GM12878 (cell line): ENCODE results near the gene CBX2. TPM values are rescaled to one million over a fixed set of nuclear protein-coding genes. Genes with fewer than 3 reads are reported as not detected.

Experiments
- ATAC-seq: fragments of 200-7000 bp; cut with Tn5 transposase; 3 replicates; pipeline ENCODE4 v1.9.1; 2020; ENCODE audit warnings: mild to moderate bottlenecking, moderate library complexity
- BruUV-seq: library from RNA; stranded (reverse); fragments of 400-500 nt; replicated peaks from 2 replicates; lab custom pipeline; 2021; lab: Mats Ljungman, UMichigan
- CTCF ChIA-PET: fragments of 300-600 bp; sonication (Branson Sonifier 250); formaldehyde crosslinking; extraction: SDS; loops from one replicate; lab custom pipeline; 2021; ENCODE audit warnings: inconsistent platforms; lab: Yijun Ruan, JAX
- POLR2A ChIA-PET: fragments of 350-600 bp; formaldehyde crosslinking; extraction: SDS; loops from one replicate; lab custom pipeline; 2021; ENCODE audit warnings: inconsistent platforms; lab: Charles Lee
- RAD21 ChIA-PET: fragments of 300-600 bp; sonication (Branson Sonifier 250); formaldehyde crosslinking; loops from one replicate; lab custom pipeline; 2023; ENCODE audit warnings: antibody characterized with exemption; ENCODE audit not compliant: unreplicated experiment; lab: Charles Lee
- SMC1A ChIA-PET: fragments of 300-600 bp; sonication (Branson Sonifier 250); formaldehyde crosslinking; loops from one replicate; lab custom pipeline; 2023; ENCODE audit not compliant: unreplicated experiment, uncharacterized antibody; lab: Charles Lee
- DNase-seq: peaks from one replicate; pipeline ENCODE4 v3.0.0-alpha.2; 2011; ENCODE audit warnings: low read depth, low spot score
- FAIRE-seq: peaks from 3 replicates; lab custom pipeline; 2011; peaks lifted over from hg19 to GRCh38; lab: Jason Lieb, UNC
- H2AFZ ChIP-seq: 2 replicates; pipeline ENCODE4 v1.6.0; 2011; ENCODE audit warnings: low read depth, low read length, control low read depth; ENCODE audit not compliant: control insufficient read depth
- H3K27ac ChIP-seq: 2 replicates; pipeline ENCODE4 v1.5.1; 2011; ENCODE audit warnings: control low read depth; ENCODE audit not compliant: control insufficient read depth, insufficient read depth
- H3K27me3 ChIP-seq, 2 experiments: replicated peaks in 1 of 2; 2 replicates each; pipeline versions ENCODE4 v1.6.0 to v1.6.1; 2011; ENCODE audit warnings: low read length in 1 of 2; ENCODE audit not compliant: control insufficient read depth in 2 of 2, insufficient read depth in 2 of 2
- H3K36me3 ChIP-seq, 2 experiments: 2 replicates each; pipeline ENCODE4 v1.5.1; 2011; ENCODE audit warnings: low read length in 1 of 2; ENCODE audit not compliant: control insufficient read depth in 2 of 2, insufficient read depth in 2 of 2
- H3K4me1 ChIP-seq: 2 replicates; pipeline ENCODE4 v1.6.1; 2011; ENCODE audit warnings: mild to moderate bottlenecking, low read length, moderate library complexity, mixed read lengths; ENCODE audit not compliant: control insufficient read depth, insufficient read depth
- H3K4me2 ChIP-seq: 2 replicates; pipeline ENCODE4 v1.6.0; 2011; ENCODE audit warnings: control low read depth; ENCODE audit not compliant: control insufficient read depth, insufficient read depth
- H3K4me3 ChIP-seq: fragments of 200-600 bp; sonication (generic); 2 replicates; pipeline ENCODE4 v1.5.1; 2016
- H3K79me2 ChIP-seq: 2 replicates; pipeline ENCODE4 v1.6.0; 2011; ENCODE audit warnings: low read length; ENCODE audit not compliant: control insufficient read depth, insufficient read depth
- H3K9ac ChIP-seq: 2 replicates; pipeline ENCODE4 v1.8.0; 2011; ENCODE audit warnings: low read length, control low read depth, mixed read lengths; ENCODE audit not compliant: control insufficient read depth, insufficient read depth
- H3K9me3 ChIP-seq: replicated peaks from 3 replicates; pipeline ENCODE4 v1.5.1; 2011; ENCODE audit warnings: mild to moderate bottlenecking, low read length; ENCODE audit not compliant: control insufficient read depth, insufficient read depth
- H4K20me1 ChIP-seq: 2 replicates; pipeline ENCODE4 v1.6.0; 2011; ENCODE audit not compliant: control insufficient read depth, insufficient read depth
- BHLHE40 ChIP-seq, 2 experiments: fragments of 450-650 bp in 1 of 2; IDR thresholded peaks; 2 replicates each; pipeline ENCODE4 v1.6.1; 2011 to 2017; ENCODE audit warnings: low read depth in 2 of 2, borderline replicate concordance in 1 of 2, improper control_type of control experiment in 1 of 2, low read length in 1 of 2, mild to moderate bottlenecking in 1 of 2
- CBX5 ChIP-seq: sonication (generic); IDR thresholded peaks from 2 replicates; pipeline ENCODE4 v1.6.1; 2016; ENCODE audit warnings: low read depth, moderate library complexity, mild to moderate bottlenecking, inconsistent platforms
- CHD2 ChIP-seq: IDR thresholded peaks from 2 replicates; pipeline ENCODE4 v1.6.1; 2011; ENCODE audit warnings: low read depth, low read length, improper control_type of control experiment, borderline replicate concordance
- FOXM1 ChIP-seq: IDR thresholded peaks from 2 replicates; pipeline ENCODE4 v1.6.1; 2012; ENCODE audit warnings: low read depth, mild to moderate bottlenecking, inconsistent platforms, low read length, moderate library complexity
- MTA3 ChIP-seq: IDR thresholded peaks from 2 replicates; pipeline ENCODE4 v1.6.1; 2012; ENCODE audit warnings: low read length, inconsistent platforms, borderline replicate concordance
- NBN ChIP-seq: fragments of 450-650 bp; IDR thresholded peaks from 2 replicates; pipeline ENCODE4 v1.6.1; 2016
- ZNF274 ChIP-seq: IDR thresholded peaks from one replicate; pipeline ENCODE4 v1.8.0; 2011; ENCODE audit not compliant: insufficient read length, insufficient read depth
- WGBS: methylation state at CpG from one replicate; pipeline ENCODE4 v1.1.6; 2016; ENCODE audit warnings: low lambda C conversion rate; ENCODE audit not compliant: insufficient replicate concordance, insufficient coverage; ENCODE audit errors: missing lambda C conversion rate; 5-methylcytosine and 5-hydroxymethylcytosine counted together
- in situ Hi-C: fragments of 300-500 bp; cut with MboI; formaldehyde crosslinking; loops from 9 replicates; pipeline ENCODE4 v1.14.3; 2018; ENCODE audit warnings: mixed read lengths
- intact Hi-C: fragments of 100-400 bp; cut with micrococcal nuclease; formaldehyde crosslinking; loops from one replicate; pipeline ENCODE4 v1.14.2; 2022; ENCODE audit not compliant: unreplicated experiment
- polyA plus RNA-seq, 11 experiments: library from polyadenylated mRNA; depleted of rRNA in 4 of 11; unstranded in 6 of 11; stranded (reverse) in 5 of 11; fragments of >200 nt; fragmentation: Nextera tagmentation in 4 of 11; fragmentation: Illumina TruSeq in 1 of 11; extraction: Ambion mirVana in 4 of 11; extraction: Trizol in 1 of 11; gene quantifications; 1 replicate in 1 of 11; 2 replicates in 10 of 11; pipeline versions ENCODE4 v1.2.1 to v1.2.3, GENCODE V29; 2011 to 2016; ENCODE audit warnings: inconsistent platforms in 2 of 11, missing spikeins in 2 of 11, low read depth in 1 of 11
- total RNA-seq, 4 experiments: library from RNA; depleted of rRNA in 3 of 4; stranded (reverse); fragments of >200 nt in 3 of 4; fragmentation: Illumina TruSeq in 1 of 4; extraction: Trizol in 1 of 4; gene quantifications; 2 replicates each; pipeline versions ENCODE4 v1.2.1 to v1.2.3, GENCODE V29; 2013 to 2021
- TF ChIP-seq, protein P1 (sequence below): IDR thresholded peaks from 2 replicates; pipeline ENCODE4 v1.6.1; 2011; ENCODE audit warnings: low read depth, mild to moderate bottlenecking, low read length, moderate library complexity, borderline replicate concordance; ENCODE audit errors: extremely low read depth

Gene CBX2
- total and polyA plus RNA-seq, 10 of the 15 experiments (the other 5 are each of a cell fraction or from before 2014, with no cell fraction given) = 0.35 to 7.5 (median 4.2) TPM

DNA sequence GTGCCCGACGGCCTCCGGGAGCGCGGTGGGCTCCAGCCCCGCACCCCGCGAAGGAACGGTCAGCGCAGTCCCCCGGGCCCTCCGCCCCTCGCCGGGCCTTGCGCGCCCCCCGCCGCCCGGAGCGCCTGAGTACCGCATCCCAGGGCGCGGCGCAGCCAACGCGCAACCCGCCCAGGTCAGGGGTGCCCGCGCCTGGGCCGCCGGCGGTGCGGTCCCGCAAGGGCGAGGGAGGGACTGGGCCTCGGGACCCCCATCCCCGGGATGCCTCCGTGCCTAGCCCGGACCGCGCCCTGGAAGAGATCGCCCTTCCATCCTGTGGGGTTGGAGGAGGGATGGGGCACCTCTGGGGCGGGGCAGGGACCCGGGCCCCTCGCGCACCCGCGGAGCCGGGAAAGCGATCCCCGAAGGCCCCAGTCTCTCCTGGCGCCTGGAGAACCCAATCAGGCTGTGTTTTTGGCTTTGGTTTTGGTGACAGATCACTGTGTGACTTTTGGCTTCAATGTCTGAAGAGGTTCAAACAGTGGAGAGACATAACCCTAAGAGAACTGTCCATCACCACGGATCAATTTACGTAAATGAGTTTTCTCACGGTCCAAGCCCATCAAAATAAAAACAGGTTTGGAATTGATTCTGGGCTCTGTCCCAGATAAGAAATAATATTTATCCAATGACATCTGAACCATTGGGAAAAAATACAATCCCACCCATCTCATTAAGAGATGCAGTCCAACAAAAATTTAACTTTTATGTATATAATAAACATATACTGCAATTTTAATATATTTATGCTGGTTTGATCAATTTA is 29.5 kb upstream of the CBX2 start (continued):
- TF ChIP-seq ZNF274 (no peak), MTA3 (no peak), BHLHE40 (IDR thresholded peaks at IDR 0.05; ENCODE audit: borderline replicate concordance in 1 of 2, low read depth in 2 of 2, low read length in 1 of 2) (no peak), CBX5 (no peak)
- TF ChIP-seq, all 136 proteins: peak for 0

DNA sequence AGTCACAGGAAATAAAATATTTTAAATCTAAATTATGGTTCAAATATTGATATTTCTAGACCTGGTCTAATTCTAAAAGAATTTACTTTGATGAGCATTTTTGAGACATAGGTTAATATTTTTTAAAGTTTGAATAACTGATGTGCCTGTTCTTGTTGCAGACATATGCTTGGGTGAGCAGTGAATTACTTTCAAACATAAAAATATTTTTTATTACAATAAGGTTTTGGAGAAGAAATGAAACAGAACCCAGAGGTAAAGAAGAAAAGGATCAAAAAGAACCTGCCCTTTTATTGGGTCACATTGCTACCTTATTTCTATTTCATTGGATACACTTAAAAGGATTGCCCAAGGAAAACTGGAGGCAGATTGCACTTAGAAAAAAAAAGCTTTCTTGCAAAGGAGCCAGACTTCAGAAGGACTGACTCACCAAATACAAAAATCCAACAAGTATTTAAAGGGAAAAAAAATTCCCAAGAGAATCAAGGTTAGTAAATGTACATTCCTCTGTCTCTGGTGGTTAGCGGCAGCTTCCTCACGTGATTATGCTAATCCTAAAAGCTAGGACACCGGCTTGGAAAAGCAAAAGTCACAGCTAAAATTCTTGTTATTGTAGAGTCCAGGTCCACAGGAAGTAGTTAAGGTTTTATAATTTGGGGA is 28.7 kb upstream of the CBX2 start:
- POLR2A ChIA-PET = no interaction called here
- RAD21 ChIA-PET = no interaction called here
- SMC1A ChIA-PET = no interaction called here
- Histone ChIP-seq H3K79me2 (no peaks in the 10 kb centered on the region), H2AFZ (no peak overlapping the region), H3K9me3 (no peaks in the 10 kb centered on the region), H3K27ac (no peak overlapping the region), H3K27me3 (peaks cover 0 to 4% of the 10 kb centered on the region in 2 experiments; a peak in 2 of 4 replicates), H3K9ac (no peak overlapping the region), H3K4me2 (no peak overlapping the region), H4K20me1 (no peaks in the 10 kb centered on the region), H3K4me1 (peaks cover 13% of the 10 kb centered on the region), H3K36me3 (no peaks in the 10 kb centered on the region), H3K4me3 (no peak overlapping the region)
- in situ Hi-C loops = no loop called here
- DNase-seq = no peak
- WGBS = 89% methylated on average over 3 of the region's 3 CpGs
- no TSS peak for BruUV-seq
- no peak for FAIRE-seq
- CTCF ChIA-PET = interaction anchor here (0.7 to 1.3 kb wide), 2 partner anchors 8 to 448 kb away, joined by 3 to 4 read pairs; no protein-coding TSS in a partner anchor
- intact Hi-C loops = loop anchor here (5.0 kb wide), 1 partner anchor 88 kb away; the partner anchor contains the start of gene CBX4
- TF ChIP-seq CHD2 = no peak
- no peak for TF ChIP-seq NBN
- TF ChIP-seq, protein P1, sequence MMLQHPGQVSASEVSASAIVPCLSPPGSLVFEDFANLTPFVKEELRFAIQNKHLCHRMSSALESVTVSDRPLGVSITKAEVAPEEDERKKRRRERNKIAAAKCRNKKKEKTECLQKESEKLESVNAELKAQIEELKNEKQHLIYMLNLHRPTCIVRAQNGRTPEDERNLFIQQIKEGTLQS = no peak
- no peak for TF ChIP-seq FOXM1
- ATAC-seq = no peak
